ENCODE measurements around the gene TAF1D. TPM values are rescaled to one million over a fixed set of nuclear protein-coding genes. Genes with fewer than 3 reads are reported as not detected.

TAF1D gene
- total RNA-seq, 3 donors from 2014 or later (not counting 1 experiment from before 2014, with no cell fraction given), result 76.3 to 110 (median 109) TPM

DNA sequence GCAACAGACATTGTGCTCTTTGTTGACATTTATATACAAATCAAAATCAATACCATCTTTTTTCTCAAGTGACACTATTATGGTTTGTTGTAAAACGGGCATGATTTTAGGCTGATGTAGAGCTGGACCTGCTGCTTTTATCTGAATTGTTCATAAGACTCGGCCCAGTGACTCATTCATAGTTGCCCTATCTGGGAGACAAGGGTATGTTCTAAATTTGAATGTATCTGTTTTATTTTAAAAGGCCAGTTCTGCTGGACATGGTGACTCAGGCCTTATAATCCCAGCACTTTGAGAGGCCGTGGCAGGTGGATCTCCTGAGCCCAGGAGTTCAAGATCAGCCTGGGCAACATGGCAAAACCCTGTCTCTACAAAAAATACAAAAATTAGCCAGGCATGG, 40.5 kb downstream of the TAF1D start:
- H3K27ac Mint-ChIP-seq, result no peak overlapping the region
- no peak overlapping the region for H3K4me3 Mint-ChIP-seq
- peaks cover 39% of the 10 kb centered on the region for H3K36me3 Mint-ChIP-seq
- H3K4me1 ChIP-seq (ENCODE audit: control insufficient read depth, insufficient read depth, low read length), result no peaks in the 10 kb centered on the region
- 100% methylated on average over 3 of the region's 3 CpGs for WGBS (ENCODE audit: insufficient coverage)
- ATAC-seq (no peak), DNase-seq (no peak)
- no peaks in the 10 kb centered on the region for H3K27me3 Mint-ChIP-seq (ENCODE audit: low read depth in 2 of 2)
- peaks cover 44% of the 10 kb centered on the region for H3K36me3 ChIP-seq (ENCODE audit: control insufficient read depth, insufficient read depth, low read length)
- no peaks in the 10 kb centered on the region for H3K9me3 Mint-ChIP-seq
- no peak overlapping the region for H3K4me3 ChIP-seq (ENCODE audit: low read length)
- intact Hi-C loops (cut with micrococcal nuclease), result no loop called here
- H3K9me3 ChIP-seq (ENCODE audit: control insufficient read depth, insufficient read depth, low read length), result no peaks in the 10 kb centered on the region
- no peak overlapping the region for H3K27ac ChIP-seq (ENCODE audit: low read length)
- H3K4me1 Mint-ChIP-seq, result peaks cover 0 to 6% of the 10 kb centered on the region in 2 donors
- no peaks in the 10 kb centered on the region for H3K27me3 ChIP-seq (ENCODE audit: control insufficient read depth, insufficient read depth, low read length)
- no peak for TF ChIP-seq CTCF (IDR thresholded peaks at IDR 0.05)

DNA sequence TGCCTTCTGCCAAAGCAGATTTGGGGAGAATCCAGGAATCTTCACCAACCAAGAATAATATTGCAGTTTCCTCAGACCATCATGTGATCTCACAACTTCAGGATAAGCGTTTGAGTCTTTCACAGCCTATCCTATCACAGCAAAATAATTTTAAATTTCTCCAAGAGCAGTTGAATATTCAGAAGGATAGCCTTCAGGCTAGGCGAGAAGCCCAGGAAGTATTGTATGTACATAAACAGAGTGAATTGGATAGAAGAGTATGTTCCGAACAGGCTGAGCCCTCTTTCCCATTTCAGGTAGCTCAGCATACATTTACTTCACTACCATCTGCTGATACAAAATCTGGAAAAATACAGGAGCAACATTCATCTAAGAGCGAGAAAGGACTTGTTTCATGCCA, 43.7 kb downstream of the TAF1D start:
- H3K36me3 ChIP-seq (ENCODE audit: control insufficient read depth, insufficient read depth, low read length), result peaks cover 54% of the 10 kb centered on the region
- no peak for TF ChIP-seq CTCF (IDR thresholded peaks at IDR 0.05)
- H3K36me3 Mint-ChIP-seq, result peaks cover 39% of the 10 kb centered on the region

GRCh38 chr11:93694557-93694956, 46.7 kb downstream of the TAF1D start:
- peaks cover 66% of the 10 kb centered on the region for H3K36me3 ChIP-seq (ENCODE audit: control insufficient read depth, insufficient read depth, low read length)
- no peak overlapping the region for H3K4me3 ChIP-seq (ENCODE audit: low read length)
- no peak for TF ChIP-seq CTCF (IDR thresholded peaks at IDR 0.05)
- no peaks in the 10 kb centered on the region for H3K4me1 ChIP-seq (ENCODE audit: control insufficient read depth, insufficient read depth, low read length)
- peaks cover 30% of the 10 kb centered on the region for H3K36me3 Mint-ChIP-seq
- no peak overlapping the region for H3K27ac Mint-ChIP-seq
- H3K4me1 Mint-ChIP-seq, result peaks cover 0 to 3% of the 10 kb centered on the region in 2 donors
- intact Hi-C loops (cut with micrococcal nuclease), result no loop called here
- H3K27ac ChIP-seq (ENCODE audit: low read length), result no peak overlapping the region
- H3K27me3 Mint-ChIP-seq (ENCODE audit: low read depth in 2 of 2), result no peaks in the 10 kb centered on the region
- ATAC-seq (no peak), DNase-seq (no peak)
- H3K9me3 Mint-ChIP-seq, result no peaks in the 10 kb centered on the region
- no peak overlapping the region for H3K4me3 Mint-ChIP-seq
- no peaks in the 10 kb centered on the region for H3K27me3 ChIP-seq (ENCODE audit: control insufficient read depth, insufficient read depth, low read length)
- H3K9me3 ChIP-seq (ENCODE audit: control insufficient read depth, insufficient read depth, low read length), result no peaks in the 10 kb centered on the region

More for the DNA sequence above, 43.7 kb downstream of the TAF1D start:
- intact Hi-C loops (cut with micrococcal nuclease), result no loop called here
- WGBS (ENCODE audit: insufficient coverage), result 100% methylated on average over 3 of the region's 4 CpGs
- Mint-ChIP-seq H3K27me3 (ENCODE audit: low read depth in 2 of 2) (no peaks in the 10 kb centered on the region), H3K9me3 (no peaks in the 10 kb centered on the region), H3K4me1 (no peaks in the 10 kb centered on the region), H3K4me3 (no peak overlapping the region), H3K27ac (no peak overlapping the region)
- no peak for DNase-seq
- no peak for ATAC-seq
- no peak overlapping the region for H3K4me3 ChIP-seq (ENCODE audit: low read length)
- H3K4me1 ChIP-seq (ENCODE audit: control insufficient read depth, insufficient read depth, low read length), result no peaks in the 10 kb centered on the region
- no peak overlapping the region for H3K27ac ChIP-seq (ENCODE audit: low read length)
- no peaks in the 10 kb centered on the region for H3K9me3 ChIP-seq (ENCODE audit: control insufficient read depth, insufficient read depth, low read length)
- H3K27me3 ChIP-seq (ENCODE audit: control insufficient read depth, insufficient read depth, low read length), result no peaks in the 10 kb centered on the region

- Histone ChIP-seq H3K27ac (ENCODE audit: low read length) (no peak overlapping the region), H3K9me3 (ENCODE audit: control insufficient read depth, insufficient read depth, low read length) (no peaks in the 10 kb centered on the region), H3K4me3 (ENCODE audit: low read length) (no peak overlapping the region), H3K27me3 (ENCODE audit: control insufficient read depth, insufficient read depth, low read length) (no peaks in the 10 kb centered on the region), H3K36me3 (ENCODE audit: control insufficient read depth, insufficient read depth, low read length) (peaks cover 68% of the 10 kb centered on the region), H3K4me1 (ENCODE audit: control insufficient read depth, insufficient read depth, low read length) (no peaks in the 10 kb centered on the region)
- H3K27me3 Mint-ChIP-seq (ENCODE audit: low read depth in 2 of 2), result no peaks in the 10 kb centered on the region
- no peak for TF ChIP-seq CTCF (IDR thresholded peaks at IDR 0.05)
- 100% methylated on average over 1 of the region's 2 CpGs for WGBS (ENCODE audit: insufficient coverage)
- peaks cover 26% of the 10 kb centered on the region for H3K36me3 Mint-ChIP-seq
- H3K27ac Mint-ChIP-seq, result no peak overlapping the region
- H3K9me3 Mint-ChIP-seq, result no peaks in the 10 kb centered on the region
- no peak for DNase-seq
- no peak for ATAC-seq
- peaks cover 0 to 5% of the 10 kb centered on the region in 2 donors for H3K4me1 Mint-ChIP-seq
- H3K4me3 Mint-ChIP-seq, result no peak overlapping the region
- intact Hi-C loops (cut with micrococcal nuclease), result no loop called here
These were observed 47.2 kb downstream of the TAF1D start for GRCh38 chr11:93694109-93694508.

All from natural killer cell (primary cell).